ENCODE results near the gene CAMK2D. TPM values are rescaled to one million over a fixed set of nuclear protein-coding genes. Genes with fewer than 3 reads are reported as not detected.

The CAMK2D gene
- total RNA-seq, 2 donors from 2014 or later, result 85.0 to 92.9 TPM

GRCh38 chr4:113445286-113445685 lies 316.3 kb downstream of the CAMK2D start:
- Mint-ChIP-seq H3K27ac (peak overlapping the region; percentile 82), H3K36me3 (ENCODE audit: insufficient read depth in 2 of 2) (peaks cover 4% of the 10 kb centered on the region in 2 donors), H3K9me3 (peaks cover 4 to 5% of the 10 kb centered on the region in 2 donors), H3K4me3 (peak overlapping the region in 1 of 2 donors; percentile 68), H3K27me3 (ENCODE audit: low read depth) (peaks cover 5% of the 10 kb centered on the region), H3K4me1 (ENCODE audit: low read depth) (no peaks in the 10 kb centered on the region)
- no peak for DNase-seq
- no peak for ATAC-seq (replicated peaks in 1 of 2)

GRCh38 chr4:113444386-113444785 lies 317.2 kb downstream of the CAMK2D start:
- Mint-ChIP-seq H3K36me3 (ENCODE audit: insufficient read depth in 2 of 2) (peaks cover 4% of the 10 kb centered on the region in 2 donors), H3K4me1 (ENCODE audit: low read depth) (no peaks in the 10 kb centered on the region), H3K9me3 (peaks cover 4 to 5% of the 10 kb centered on the region in 2 donors), H3K27ac (peak overlapping the region; percentile 96), H3K27me3 (ENCODE audit: low read depth) (peaks cover 5% of the 10 kb centered on the region), H3K4me3 (peak overlapping the region in 1 of 2 donors; percentile 59)
- DNase-seq, result no peak
- no peak for ATAC-seq (replicated peaks in 1 of 2)

- Mint-ChIP-seq H3K9me3 (peaks cover 4 to 5% of the 10 kb centered on the region in 2 donors), H3K36me3 (ENCODE audit: insufficient read depth in 2 of 2) (peaks cover 4% of the 10 kb centered on the region in 2 donors), H3K4me3 (no peak overlapping the region), H3K27ac (no peak overlapping the region), H3K27me3 (ENCODE audit: low read depth) (peaks cover 5% of the 10 kb centered on the region), H3K4me1 (ENCODE audit: low read depth) (no peaks in the 10 kb centered on the region)
- DNase-seq, result no peak
- ATAC-seq (replicated peaks in 1 of 2), result no peak
Measured at GRCh38 chr4:113442826-113443225, 318.7 kb downstream of the CAMK2D start.

- Mint-ChIP-seq H3K4me1 (ENCODE audit: low read depth) (peaks cover 15% of the 10 kb centered on the region), H3K27ac (no peak overlapping the region), H3K27me3 (ENCODE audit: low read depth) (peaks cover 5% of the 10 kb centered on the region)
Measured at GRCh38 chr4:113440371-113440770, 321.2 kb downstream of the CAMK2D start.

GRCh38 chr4:113438596-113438995 lies 322.9 kb downstream of the CAMK2D start:
- Mint-ChIP-seq H3K27ac (no peak overlapping the region), H3K9me3 (no peaks in the 10 kb centered on the region), H3K4me3 (no peak overlapping the region), H3K27me3 (ENCODE audit: low read depth) (peaks cover 10% of the 10 kb centered on the region), H3K36me3 (ENCODE audit: insufficient read depth in 2 of 2) (no peaks in the 10 kb centered on the region), H3K4me1 (ENCODE audit: low read depth) (peaks cover 15% of the 10 kb centered on the region)
- DNase-seq (no peak), ATAC-seq (replicated peaks in 1 of 2) (no peak)

More at GRCh38 chr4:113440371-113440770, 321.2 kb downstream of the CAMK2D start:
- ATAC-seq (replicated peaks in 1 of 2) (no peak), DNase-seq (no peak)
- H3K4me3 Mint-ChIP-seq, result no peak overlapping the region
- peaks cover 0 to 4% of the 10 kb centered on the region in 2 donors for H3K36me3 Mint-ChIP-seq (ENCODE audit: insufficient read depth in 2 of 2)
- peaks cover 2 to 5% of the 10 kb centered on the region in 2 donors for H3K9me3 Mint-ChIP-seq

GRCh38 chr4:113437129-113437528 lies 324.4 kb downstream of the CAMK2D start:
- H3K4me3 Mint-ChIP-seq, result no peak overlapping the region
- ATAC-seq (replicated peaks in 1 of 2), result no peak
- peaks cover 15% of the 10 kb centered on the region for H3K4me1 Mint-ChIP-seq (ENCODE audit: low read depth)
- DNase-seq, result no peak
- peaks cover 0 to 2% of the 10 kb centered on the region in 2 donors for H3K9me3 Mint-ChIP-seq
- H3K36me3 Mint-ChIP-seq (ENCODE audit: insufficient read depth in 2 of 2), result peaks cover 0 to 3% of the 10 kb centered on the region in 2 donors
- H3K27me3 Mint-ChIP-seq (ENCODE audit: low read depth), result peaks cover 21% of the 10 kb centered on the region
- H3K27ac Mint-ChIP-seq, result peak overlapping the region; percentile 9

- Mint-ChIP-seq H3K27ac (peak overlapping the region; percentile 64), H3K4me1 (ENCODE audit: low read depth) (peaks cover 15% of the 10 kb centered on the region), H3K4me3 (no peak overlapping the region), H3K9me3 (peaks cover 0 to 2% of the 10 kb centered on the region in 2 donors), H3K27me3 (ENCODE audit: low read depth) (peaks cover 19% of the 10 kb centered on the region), H3K36me3 (ENCODE audit: insufficient read depth in 2 of 2) (peaks cover 0 to 5% of the 10 kb centered on the region in 2 donors)
- no peak for DNase-seq
- no peak for ATAC-seq (replicated peaks in 1 of 2)
Measured at GRCh38 chr4:113436360-113436759, 325.2 kb downstream of the CAMK2D start.

GRCh38 chr4:113435893-113436292 lies 325.6 kb downstream of the CAMK2D start:
- Mint-ChIP-seq H3K27me3 (ENCODE audit: low read depth) (peaks cover 19% of the 10 kb centered on the region), H3K9me3 (peaks cover 0 to 2% of the 10 kb centered on the region in 2 donors), H3K27ac (no peak overlapping the region), H3K36me3 (ENCODE audit: insufficient read depth in 2 of 2) (peaks cover 0 to 5% of the 10 kb centered on the region in 2 donors), H3K4me1 (ENCODE audit: low read depth) (peaks cover 15% of the 10 kb centered on the region), H3K4me3 (no peak overlapping the region)
- no peak for ATAC-seq (replicated peaks in 1 of 2)
- no peak for DNase-seq

- DNase-seq (no peak), ATAC-seq (replicated peaks in 1 of 2) (no peak)
- peaks cover 0 to 5% of the 10 kb centered on the region in 2 donors for H3K36me3 Mint-ChIP-seq (ENCODE audit: insufficient read depth in 2 of 2)
- H3K4me1 Mint-ChIP-seq (ENCODE audit: low read depth), result peaks cover 15% of the 10 kb centered on the region
- H3K4me3 Mint-ChIP-seq, result no peak overlapping the region
- H3K27me3 Mint-ChIP-seq (ENCODE audit: low read depth), result peaks cover 22% of the 10 kb centered on the region
- H3K27ac Mint-ChIP-seq, result no peak overlapping the region
- H3K9me3 Mint-ChIP-seq, result peaks cover 2% of the 10 kb centered on the region in 2 donors
Measured at GRCh38 chr4:113434247-113434587, 327.3 kb downstream of the CAMK2D start.

GRCh38 chr4:113433536-113434246 lies 327.8 kb downstream of the CAMK2D start:
- no peak overlapping the region for H3K27ac Mint-ChIP-seq
- no peak overlapping the region for H3K4me3 Mint-ChIP-seq
- H3K4me1 Mint-ChIP-seq (ENCODE audit: low read depth), result peaks cover 15% of the 10 kb centered on the region
- H3K36me3 Mint-ChIP-seq (ENCODE audit: insufficient read depth in 2 of 2), result peaks cover 0 to 5% of the 10 kb centered on the region in 2 donors
- no peak for ATAC-seq (replicated peaks in 1 of 2)
- DNase-seq, result no peak
- peaks cover 27% of the 10 kb centered on the region for H3K27me3 Mint-ChIP-seq (ENCODE audit: low read depth)
- H3K9me3 Mint-ChIP-seq, result peaks cover 2 to 3% of the 10 kb centered on the region in 2 donors

GRCh38 chr4:113433116-113433515 lies 328.4 kb downstream of the CAMK2D start:
- ATAC-seq (replicated peaks in 1 of 2), result no peak
- Mint-ChIP-seq H3K36me3 (ENCODE audit: insufficient read depth in 2 of 2) (peaks cover 0 to 5% of the 10 kb centered on the region in 2 donors), H3K4me3 (no peak overlapping the region), H3K27me3 (ENCODE audit: low read depth) (peaks cover 32% of the 10 kb centered on the region), H3K4me1 (ENCODE audit: low read depth) (peaks cover 15% of the 10 kb centered on the region), H3K9me3 (peaks cover 2 to 3% of the 10 kb centered on the region in 2 donors), H3K27ac (no peak overlapping the region)
- no peak for DNase-seq

GRCh38 chr4:113423631-113424030 lies 337.9 kb downstream of the CAMK2D start:
- Mint-ChIP-seq H3K27me3 (ENCODE audit: low read depth) (peaks cover 5% of the 10 kb centered on the region), H3K4me3 (no peak overlapping the region), H3K9me3 (peaks cover 6 to 7% of the 10 kb centered on the region in 2 donors), H3K36me3 (ENCODE audit: insufficient read depth in 2 of 2) (peaks cover 1 to 10% of the 10 kb centered on the region in 2 donors), H3K4me1 (ENCODE audit: low read depth) (no peaks in the 10 kb centered on the region), H3K27ac (no peak overlapping the region)
- DNase-seq, result no peak
- ATAC-seq (replicated peaks in 1 of 2), result no peak

- Mint-ChIP-seq H3K9me3 (peaks cover 6 to 7% of the 10 kb centered on the region in 2 donors), H3K27me3 (ENCODE audit: low read depth) (peaks cover 12% of the 10 kb centered on the region), H3K4me3 (no peak overlapping the region), H3K4me1 (ENCODE audit: low read depth) (no peaks in the 10 kb centered on the region), H3K27ac (no peak overlapping the region), H3K36me3 (ENCODE audit: insufficient read depth in 2 of 2) (peaks cover 1 to 10% of the 10 kb centered on the region in 2 donors)
- DNase-seq (no peak), ATAC-seq (replicated peaks in 1 of 2) (no peak)
Measured at GRCh38 chr4:113420938-113421337, 340.6 kb downstream of the CAMK2D start.

GRCh38 chr4:113419631-113420030 lies 341.9 kb downstream of the CAMK2D start:
- DNase-seq (no peak), ATAC-seq (replicated peaks in 1 of 2) (no peak)
- Mint-ChIP-seq H3K36me3 (ENCODE audit: insufficient read depth in 2 of 2) (peaks cover 1 to 8% of the 10 kb centered on the region in 2 donors), H3K9me3 (peaks cover 6 to 10% of the 10 kb centered on the region in 2 donors), H3K27ac (no peak overlapping the region), H3K27me3 (ENCODE audit: low read depth) (peaks cover 12% of the 10 kb centered on the region), H3K4me3 (no peak overlapping the region), H3K4me1 (ENCODE audit: low read depth) (no peaks in the 10 kb centered on the region)
